K562 (cell line): Measurements from ENCODE around the gene SUPT7L. TPM values are rescaled to one million over a fixed set of nuclear protein-coding genes. Genes with fewer than 3 reads are reported as not detected.

ENCODE experiments used
- ATAC-seq: fragments of 200-7000 bp; cut with Tn5 transposase; 3 replicates; pipeline ENCODE4 v1.9.1; 2020; ENCODE audit warnings: moderate library complexity
- BruUV-seq: library from RNA; stranded (reverse); fragments of 400-500 nt; replicated peaks from 2 replicates; lab custom pipeline; 2021; lab: Mats Ljungman, UMichigan
- CTCF ChIA-PET: fragments of 300-600 bp; formaldehyde crosslinking; extraction: SDS; loops from one replicate; lab custom pipeline; 2021; ENCODE audit warnings: low intra/inter-chr PET ratio; lab: Yijun Ruan, JAX
- POLR2A ChIA-PET: fragments of 300-600, 350-650 bp; sonication (Branson Sonifier 250); formaldehyde crosslinking; extraction: SDS; loops from one replicate; lab custom pipeline; 2021; ENCODE audit warnings: antibody characterized with exemption, inconsistent platforms; lab: Yijun Ruan, JAX
- DNase-seq, 4 experiments: peaks; one replicate each; pipeline versions ENCODE4 v3.0.0 to v3.0.0-alpha.2; 2011 to 2018; ENCODE audit warnings: low spot score in 3 of 4, mixed read lengths in 3 of 4; ENCODE audit errors: extremely low read depth in 1 of 4
- FAIRE-seq: peaks from 2 replicates; lab custom pipeline; 2011; peaks lifted over from hg19 to GRCh38; lab: Jason Lieb, UNC
- H2AFZ ChIP-seq: 2 replicates; pipeline ENCODE4 v1.6.0; 2011; ENCODE audit warnings: low read depth, low read length, control low read depth, inconsistent platforms
- H3K27ac ChIP-seq: fragments of 200-600 bp; 3 replicates; pipeline ENCODE4 v1.8.0; 2011; ENCODE audit warnings: low read depth, mild to moderate bottlenecking, control low read depth, inconsistent platforms, low read length, moderate library complexity, mixed read lengths; ENCODE audit errors: extremely low read depth
- H3K27me3 ChIP-seq, 2 experiments: fragments of 300-600 bp in 1 of 2; 2 replicates in 1 of 2; 3 replicates in 1 of 2; pipeline versions ENCODE4 v1.6.0 to v1.8.0; 2011; ENCODE audit warnings: inconsistent platforms in 2 of 2, low read length in 2 of 2, mild to moderate bottlenecking in 1 of 2, mixed read lengths in 1 of 2, moderate library complexity in 1 of 2; ENCODE audit not compliant: control insufficient read depth in 2 of 2, insufficient read depth in 2 of 2
- H3K36me3 ChIP-seq: fragments of 300-600 bp; 3 replicates; pipeline ENCODE4 v1.8.0; 2011; ENCODE audit warnings: mild to moderate bottlenecking, low read length, inconsistent platforms; ENCODE audit not compliant: control insufficient read depth, insufficient read depth
- H3K4me1 ChIP-seq, 2 experiments: fragments of 200-600 bp in 1 of 2; replicated peaks in 1 of 2; 2 replicates in 1 of 2; 3 replicates in 1 of 2; pipeline versions ENCODE4 v1.5.1 to v1.8.0; 2011; ENCODE audit warnings: inconsistent platforms in 2 of 2, low read length in 2 of 2, mild to moderate bottlenecking in 1 of 2, mixed read lengths in 1 of 2, moderate library complexity in 1 of 2; ENCODE audit not compliant: control insufficient read depth in 2 of 2, insufficient read depth in 2 of 2
- H3K4me2 ChIP-seq: 2 replicates; pipeline ENCODE4 v1.6.1; 2011; ENCODE audit warnings: low read length, control low read depth, inconsistent platforms, mixed read lengths; ENCODE audit not compliant: insufficient read depth
- H3K4me3 ChIP-seq: fragments of 200-600 bp; sonication (generic), shearing (Covaris generic); 2 replicates; pipeline ENCODE4 v1.5.1; 2016; ENCODE audit warnings: control low read depth, inconsistent platforms
- H3K79me2 ChIP-seq: fragments of 200-600 bp; 3 replicates; pipeline ENCODE4 v1.8.0; 2011; ENCODE audit warnings: low read length, inconsistent platforms; ENCODE audit not compliant: control insufficient read depth, insufficient read depth
- H3K9ac ChIP-seq, 2 experiments: 2 replicates each; pipeline versions ENCODE4 v1.6.0 to v1.6.1; 2011; ENCODE audit warnings: low read depth in 2 of 2, low read length in 2 of 2, control low read depth in 1 of 2, inconsistent platforms in 1 of 2, mild to moderate bottlenecking in 1 of 2, mixed read lengths in 1 of 2; ENCODE audit not compliant: insufficient read depth in 1 of 2
- H3K9me1 ChIP-seq: one replicate; pipeline ENCODE4 v1.6.0; 2011; ENCODE audit warnings: inconsistent platforms, mild to moderate bottlenecking, low read length, moderate library complexity; ENCODE audit not compliant: control insufficient read depth, insufficient read depth
- H3K9me3 ChIP-seq: replicated peaks from 2 replicates; pipeline ENCODE4 v1.5.1; 2011; ENCODE audit warnings: low read depth, low read length, inconsistent platforms; ENCODE audit not compliant: control insufficient read depth, insufficient read depth
- H4K20me1 ChIP-seq: replicated peaks from 2 replicates; pipeline ENCODE4 v1.6.1; 2011; ENCODE audit warnings: low read length, inconsistent platforms, mixed read lengths; ENCODE audit not compliant: control insufficient read depth, insufficient read depth
- CAMTA2 ChIP-seq: fragments of 250-450 bp; sonication (Bioruptor Pico); conservative IDR thresholded peaks from 2 replicates; pipeline ENCODE4 v1.5.1; 2022
- CBX3 ChIP-seq, 2 experiments: IDR thresholded peaks; 1 replicate in 1 of 2; 2 replicates in 1 of 2; pipeline ENCODE4 v1.6.1; 2012; ENCODE audit warnings: inconsistent platforms in 2 of 2, low read length in 2 of 2, borderline replicate concordance in 1 of 2, control low read depth in 1 of 2
- KLF6 ChIP-seq: fragments of 250-450 bp; sonication (Bioruptor Pico); IDR thresholded peaks from 2 replicates; pipeline ENCODE4 v1.4.0; 2020; ENCODE audit warnings: mild to moderate bottlenecking, moderate library complexity, borderline replicate concordance
- MYC ChIP-seq, 2 experiments: fragments of 250-450 bp in 1 of 2; sonication (Bioruptor Pico) in 1 of 2; IDR thresholded peaks; 2 replicates each; pipeline versions ENCODE4 v1.5.1 to v1.6.1; 2012 to 2021; ENCODE audit warnings: low read depth in 2 of 2, borderline replicate concordance in 1 of 2, improper control_type of control experiment in 1 of 2, low read length in 1 of 2, mild to moderate bottlenecking in 1 of 2, moderate library complexity in 1 of 2
- NFE2L1 ChIP-seq: fragments of 450-650 bp; IDR thresholded peaks from 2 replicates; pipeline ENCODE4 v1.6.1; 2016; ENCODE audit warnings: missing genetic modification characterization, low read depth, mild to moderate bottlenecking, missing compliant biosample characterization, moderate library complexity, borderline replicate concordance
- SPI1 ChIP-seq: IDR thresholded peaks from 2 replicates; pipeline ENCODE4 v1.6.1; 2011; ENCODE audit warnings: low read depth, low read length, control low read depth, borderline replicate concordance
- SRSF7 ChIP-seq: fragments of 200-400 bp; formaldehyde crosslinking; optimal IDR thresholded peaks from 2 replicates; pipeline ENCODE3; 2017; ENCODE audit warnings: mild to moderate bottlenecking, low read depth, low read length
- WGBS: fragments of 100-300 bp; shearing (Covaris generic); methylation state at CpG from one replicate; pipeline ENCODE4 v1.1.6; 2016; ENCODE audit warnings: low coverage, mixed read lengths; ENCODE audit not compliant: insufficient coverage; ENCODE audit errors: missing lambda C conversion rate; 5-methylcytosine and 5-hydroxymethylcytosine counted together
- in situ Hi-C: fragments of 300-500 bp; cut with MboI; formaldehyde crosslinking; loops from 4 replicates; pipeline ENCODE4 v1.15.0; 2018; ENCODE audit warnings: inconsistent platforms, mixed read lengths
- intact Hi-C: fragments of 100-400 bp; cut with micrococcal nuclease; formaldehyde crosslinking; loops from 2 replicates; pipeline ENCODE4 v1.14.2; 2022
- polyA plus RNA-seq, 8 experiments: library from polyadenylated mRNA; depleted of rRNA in 4 of 8; stranded (reverse) in 5 of 8; unstranded in 3 of 8; fragments of >200 nt; fragmentation: Nextera tagmentation in 2 of 8; fragmentation: Illumina TruSeq in 1 of 8; extraction: Ambion mirVana in 2 of 8; extraction: Trizol in 1 of 8; gene quantifications; 2 replicates each; pipeline versions ENCODE4 v1.2.1 to v1.2.3, GENCODE V29; 2011 to 2014; ENCODE audit warnings: inconsistent platforms in 1 of 8, missing spikeins in 1 of 8
- total RNA-seq, 7 experiments: library from RNA; depleted of rRNA in 6 of 7; stranded (reverse); fragments of >200 nt in 6 of 7; fragmentation: Illumina TruSeq in 2 of 7; extraction: Trizol in 2 of 7; gene quantifications; 2 replicates each; pipeline versions ENCODE4 v1.2.1 to v1.2.3, GENCODE V29; 2011 to 2021; ENCODE audit warnings: low replicate concordance in 1 of 7

Gene SUPT7L
- total and polyA plus RNA-seq, 9 of the 15 experiments (the other 6 are each of a cell fraction or from before 2014, with no cell fraction given): 22.0 to 72.8 (median 40.2) TPM

GRCh38 chr2:27681841-27682240, 18.4 kb upstream of the SUPT7L start:
- no peak for FAIRE-seq
- POLR2A ChIA-PET: interaction anchor here (0.9 to 2.2 kb wide), 4 partner anchors 18 to 327 kb away, joined by 3 to 13 read pairs (median 4); partner anchors contain the start of genes SLC4A1AP and SUPT7L
- peaks cover 62% of the 10 kb centered on the region for H3K36me3 ChIP-seq
- no peak overlapping the region for H3K27ac ChIP-seq
- in situ Hi-C loops: no loop called here
- no peaks in the 10 kb centered on the region for H3K27me3 ChIP-seq
- H3K9me3 ChIP-seq: no peaks in the 10 kb centered on the region
- no peak for TF ChIP-seq SPI1
- no peak for TF ChIP-seq CBX3 (IDR thresholded peaks at IDR 0.05; ENCODE audit: borderline replicate concordance in 1 of 2, low read length in 2 of 2)
- TF ChIP-seq KLF6: no peak
- TF ChIP-seq SRSF7: no peak
- no peak for TF ChIP-seq NFE2L1
- TF ChIP-seq CAMTA2 (CRISPR knock-in tag): no peak
- TF ChIP-seq MYC (IDR thresholded peaks at IDR 0.05; ENCODE audit: low read depth, low read length): no peak
- no peak for TF ChIP-seq MYC (CRISPR knock-in tag; IDR thresholded peaks at IDR 0.05; ENCODE audit: borderline replicate concordance, low read depth)
- TF ChIP-seq, all 486 proteins: peak for 0
- Histone ChIP-seq H2AFZ (no peak overlapping the region), H3K4me2 (no peak overlapping the region), H3K9me1 (no peaks in the 10 kb centered on the region), H3K4me3 (no peak overlapping the region), H3K4me1 (peaks cover 0 to 2% of the 10 kb centered on the region in 2 experiments; a peak in 1 of 5 replicates), H3K79me2 (no peaks in the 10 kb centered on the region), H4K20me1 (no peaks in the 10 kb centered on the region), H3K9ac (no peak overlapping the region)
- intact Hi-C loops: loop anchor here (5.0 kb wide), 1 partner anchor 380 kb away; no protein-coding TSS in a partner anchor
- CTCF ChIA-PET: interaction anchor here (0.7 to 1.2 kb wide), 2 partner anchors 10 to 1271 kb away, joined by 3 to 4 read pairs; no protein-coding TSS in a partner anchor
- no TSS peak for BruUV-seq
- DNase-seq (no peak), ATAC-seq (no peak)
- WGBS: 70% methylated on average over 1 of the region's 1 CpG
